ENCODE measurements around the gene PRELID1. TPM values are rescaled to one million over a fixed set of nuclear protein-coding genes. Genes with fewer than 3 reads are reported as not detected.

Gene PRELID1
- total RNA-seq, 5 donors from 2014 or later (not counting 1 experiment from before 2014, with no cell fraction given) = 52.0 to 84.9 (median 74.5) TPM

DNA sequence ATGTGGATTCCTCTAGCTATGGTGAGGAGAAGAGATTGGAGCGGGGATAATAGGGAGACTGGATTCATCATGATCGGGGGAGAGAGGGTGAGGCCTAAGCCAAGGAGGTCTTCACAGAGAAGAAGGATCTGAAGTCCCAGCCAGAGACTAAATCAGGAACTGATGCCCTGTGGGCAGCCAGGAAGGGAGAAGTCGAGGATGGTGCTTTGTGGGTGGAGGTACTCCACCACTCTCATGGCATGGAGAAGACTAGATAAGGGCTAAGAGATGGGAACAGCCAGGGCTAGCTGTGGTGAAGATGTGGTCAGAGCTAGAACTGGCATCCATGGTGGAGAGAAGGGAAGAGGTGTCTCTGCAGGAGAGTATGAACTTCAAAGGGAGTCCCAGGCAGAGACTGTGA is 51.1 kb downstream of the PRELID1 start:
- no peak for ATAC-seq (replicated peaks in 1 of 4)

GRCh38 chr5:177355162-177355867 is 51.7 kb downstream of the PRELID1 start:
- Histone ChIP-seq H3K4me1 (ENCODE audit: control insufficient read depth in 1 of 2, extremely low read depth in 1 of 2, insufficient read depth in 2 of 2, low read length in 2 of 2) (peaks cover 41 to 68% of the 10 kb centered on the region in 2 experiments), H3K4me3 (ENCODE audit: control insufficient read depth in 1 of 2, extremely low read depth in 1 of 2, low read length in 1 of 2) (no peak overlapping the region), H3K27ac (ENCODE audit: low read length) (no peak overlapping the region), H3K36me3 (ENCODE audit: control insufficient read depth in 2 of 2, extremely low read depth in 1 of 2, insufficient read depth in 1 of 2, low read length in 1 of 2) (peaks cover 0 to 19% of the 10 kb centered on the region in 2 donors), H3K27me3 (replicated peaks in 1 of 2; ENCODE audit: control insufficient read depth in 2 of 2, extremely low read depth in 1 of 2, insufficient read depth in 2 of 2, low read length in 1 of 2) (no peaks in the 10 kb centered on the region), H3K9me3 (no peaks in the 10 kb centered on the region)
- Mint-ChIP-seq H3K9me3 (no peaks in the 10 kb centered on the region), H3K36me3 (peaks cover 5% of the 10 kb centered on the region), H3K27ac (peak overlapping the region; percentile 25 to 49), H3K4me3 (peak overlapping the region in 1 of 3 donors; percentile 77), H3K27me3 (no peaks in the 10 kb centered on the region), H3K4me1 (peaks cover 62 to 74% (median 72%) of the 10 kb centered on the region in 3 donors)
- ChIA-PET POLR2A (no interaction called here), CTCF (no interaction called here)
- DNase-seq (no peak), ATAC-seq (replicated peaks in 1 of 4) (no peak)
- no CpG with 5 or more reads among the region's 1 CpG for WGBS (ENCODE audit: insufficient coverage)

More for the DNA sequence above, 51.1 kb downstream of the PRELID1 start:
- Mint-ChIP-seq H3K27me3 (no peaks in the 10 kb centered on the region), H3K9me3 (no peaks in the 10 kb centered on the region), H3K4me1 (peaks cover 62 to 74% (median 72%) of the 10 kb centered on the region in 3 donors), H3K27ac (peak overlapping the region; percentile 17 to 25), H3K4me3 (peak overlapping the region in 1 of 3 donors; percentile 17), H3K36me3 (peaks cover 3% of the 10 kb centered on the region)
- H3K9me3 ChIP-seq = no peaks in the 10 kb centered on the region
- 89% methylated on average over 3 of the region's 3 CpGs for WGBS (ENCODE audit: insufficient coverage)
- no peak overlapping the region for H3K27ac ChIP-seq (ENCODE audit: low read length)
- peaks cover 2 to 19% of the 10 kb centered on the region in 2 donors for H3K36me3 ChIP-seq (ENCODE audit: control insufficient read depth in 2 of 2, extremely low read depth in 1 of 2, insufficient read depth in 1 of 2, low read length in 1 of 2)
- no peak for DNase-seq
- POLR2A ChIA-PET = no interaction called here
- CTCF ChIA-PET = interaction anchor here in 1 of 2 donors (1.0 kb wide), 1 partner anchor 17 kb away, joined by 3 read pairs; no protein-coding TSS in a partner anchor
- no peaks in the 10 kb centered on the region for H3K27me3 ChIP-seq (replicated peaks in 1 of 2; ENCODE audit: control insufficient read depth in 2 of 2, extremely low read depth in 1 of 2, insufficient read depth in 2 of 2, low read length in 1 of 2)
- H3K4me3 ChIP-seq (ENCODE audit: control insufficient read depth in 1 of 2, extremely low read depth in 1 of 2, low read length in 1 of 2) = no peak overlapping the region
- H3K4me1 ChIP-seq (ENCODE audit: control insufficient read depth in 1 of 2, extremely low read depth in 1 of 2, insufficient read depth in 2 of 2, low read length in 2 of 2) = peaks cover 42 to 68% of the 10 kb centered on the region in 2 experiments

GRCh38 chr5:177355868-177356168 is 52.2 kb downstream of the PRELID1 start:
- H3K4me1 ChIP-seq (ENCODE audit: control insufficient read depth in 1 of 2, extremely low read depth in 1 of 2, insufficient read depth in 2 of 2, low read length in 2 of 2) = peaks cover 38 to 68% of the 10 kb centered on the region in 2 experiments
- Mint-ChIP-seq H3K4me3 (peak overlapping the region in 1 of 3 donors; percentile 77), H3K36me3 (peaks cover 5% of the 10 kb centered on the region), H3K9me3 (no peaks in the 10 kb centered on the region), H3K27me3 (no peaks in the 10 kb centered on the region), H3K4me1 (peaks cover 60 to 73% (median 72%) of the 10 kb centered on the region in 3 donors), H3K27ac (peak overlapping the region; percentile 49 to 60)
- peaks cover 0 to 19% of the 10 kb centered on the region in 2 donors for H3K36me3 ChIP-seq (ENCODE audit: control insufficient read depth in 2 of 2, extremely low read depth in 1 of 2, insufficient read depth in 1 of 2, low read length in 1 of 2)
- DNase-seq = no peak
- WGBS (ENCODE audit: insufficient coverage) = 17% methylated on average over 1 of the region's 1 CpG
- ATAC-seq (replicated peaks in 1 of 4) = no peak
- no peaks in the 10 kb centered on the region for H3K9me3 ChIP-seq
- CTCF ChIA-PET = interaction anchor here (0.5 to 1.4 kb wide), 3 partner anchors 10 to 102 kb away, joined by 3 to 4 read pairs (median 4); no protein-coding TSS in a partner anchor
- no peak overlapping the region for H3K27ac ChIP-seq (ENCODE audit: low read length)
- H3K4me3 ChIP-seq (ENCODE audit: control insufficient read depth in 1 of 2, extremely low read depth in 1 of 2, low read length in 1 of 2) = no peak overlapping the region
- H3K27me3 ChIP-seq (replicated peaks in 1 of 2; ENCODE audit: control insufficient read depth in 2 of 2, extremely low read depth in 1 of 2, insufficient read depth in 2 of 2, low read length in 1 of 2) = no peaks in the 10 kb centered on the region
- POLR2A ChIA-PET = interaction anchor here in 1 of 2 donors (0.6 kb wide), 1 partner anchor 14 kb away, joined by 3 read pairs; no protein-coding TSS in a partner anchor

Other genes with a start within 250 kb of the PRELID1 start
- gene FGFR4, start 216.9 kb upstream of the PRELID1 start, total RNA-seq = 1 to 10 TPM; 1.6 to 5.1 (median 3.2) TPM
- gene NSD1, start 170.0 kb upstream of the PRELID1 start, total RNA-seq = 100 to 1,000 TPM in 3 of 5 donors, 10 to 100 TPM in 2; 89.5 to 113 (median 103) TPM
- gene RAB24, start 80 bp upstream of the PRELID1 start, total RNA-seq = 10 to 100 TPM; 18.2 to 34.0 (median 25.2) TPM
- gene MXD3, start 8.1 kb downstream of the PRELID1 start, total RNA-seq = 10 to 100 TPM in 4 of 5 donors, 1 to 10 TPM in 1; 9.3 to 15.2 (median 12.4) TPM
- 100 to 1,000 TPM in 3 of 5 donors, 10 to 100 TPM in 2; 67.2 to 122 (median 106) TPM for gene LMAN2, start 47.9 kb downstream of the PRELID1 start, total RNA-seq
- gene RGS14, start 54.1 kb downstream of the PRELID1 start, total RNA-seq = 100 to 1,000 TPM in 3 of 5 donors, 10 to 100 TPM in 2; 85.7 to 209 (median 195) TPM
- under 1 TPM in 3 of 5 donors, not detected in 2; 0.13 to 0.18 (median 0.16) TPM for gene SLC34A1, start 80.6 kb downstream of the PRELID1 start, total RNA-seq
- gene PFN3, start 96.9 kb downstream of the PRELID1 start, total RNA-seq = not detected
- gene F12, start 105.8 kb downstream of the PRELID1 start, total RNA-seq = under 1 TPM in 4 of 5 donors, not detected in 1; 0.28 to 0.98 (median 0.42) TPM
- 100 to 1,000 TPM; 196 to 226 (median 216) TPM for gene GRK6, start 122.9 kb downstream of the PRELID1 start, total RNA-seq
- gene PRR7, start 143.0 kb downstream of the PRELID1 start, total RNA-seq = 10 to 100 TPM in 4 of 5 donors, 1 to 10 TPM in 1; 9.5 to 28.2 (median 12.3) TPM
- gene DBN1, start 169.8 kb downstream of the PRELID1 start, total RNA-seq = 10 to 100 TPM; 11.6 to 41.3 (median 21.1) TPM
- 10 to 100 TPM in 4 of 5 donors, 1 to 10 TPM in 1; 9.8 to 17.8 (median 12.8) TPM for gene PDLIM7, start 193.8 kb downstream of the PRELID1 start, total RNA-seq
- 1 to 10 TPM; 1.1 to 5.8 (median 4.3) TPM for gene DOK3, start 206.0 kb downstream of the PRELID1 start, total RNA-seq
- 100 to 1,000 TPM in 3 of 5 donors, 10 to 100 TPM in 2; 64.8 to 118 (median 106) TPM for gene DDX41, start 213.2 kb downstream of the PRELID1 start, total RNA-seq